HG02678 (cell line): ENCODE measurements around the gene STARD3NL.
"Not testable (repeated sequence)": the region's sequence is repeated elsewhere in the genome, so short reads cannot be mapped to it uniquely, and the experiment has no call there.

ENCODE experiments used
- ATAC-seq: cut with Tn5 transposase; IDR thresholded peaks from one replicate; pipeline ENCODE4 v1.9.1; 2021; ENCODE audit warnings: mild to moderate bottlenecking, moderate library complexity; ENCODE audit not compliant: unreplicated experiment

STARD3NL gene, protein sequence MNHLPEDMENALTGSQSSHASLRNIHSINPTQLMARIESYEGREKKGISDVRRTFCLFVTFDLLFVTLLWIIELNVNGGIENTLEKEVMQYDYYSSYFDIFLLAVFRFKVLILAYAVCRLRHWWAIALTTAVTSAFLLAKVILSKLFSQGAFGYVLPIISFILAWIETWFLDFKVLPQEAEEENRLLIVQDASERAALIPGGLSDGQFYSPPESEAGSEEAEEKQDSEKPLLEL

DNA sequence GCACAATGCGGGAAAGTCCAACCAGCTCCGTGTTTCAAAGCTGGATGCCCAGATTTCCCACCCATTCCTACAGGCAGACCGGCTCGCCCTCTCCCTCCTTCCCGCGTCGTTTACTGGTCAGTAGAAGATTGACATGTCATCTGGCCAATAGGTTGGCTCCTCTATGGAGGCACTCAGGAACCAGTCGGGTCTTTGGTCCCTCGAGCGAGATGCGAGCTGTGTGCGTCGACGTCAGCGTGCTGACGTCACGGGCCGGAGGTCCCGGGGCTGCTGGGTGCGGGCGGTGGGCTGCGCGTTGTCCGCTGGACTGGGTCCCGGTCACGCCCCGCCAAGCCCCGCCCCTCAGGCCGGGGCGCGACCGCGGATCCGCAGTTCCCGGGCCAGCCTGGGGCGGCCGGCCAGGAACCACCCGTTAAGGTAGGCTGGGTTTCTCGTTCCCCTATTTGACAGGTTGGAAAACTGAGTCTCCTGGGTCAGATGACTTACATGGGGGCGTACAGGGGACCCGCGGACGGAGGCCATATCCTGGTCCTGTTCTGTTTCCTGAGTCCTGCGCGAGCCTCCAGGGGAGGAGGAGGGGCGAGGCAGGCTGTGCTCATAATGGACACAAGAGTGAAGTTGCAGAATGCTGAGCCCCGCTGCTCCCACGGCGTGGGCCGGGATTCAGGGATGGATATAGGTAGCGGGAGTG, at the start of gene STARD3NL:
STARD3NL (plus strand) TSS at position 242 of the 691 bp plus-strand sequence. CDS start 29,260 bp downstream, outside the sequence.
- peak; percentile 99 for ATAC-seq

GRCh38 chr7:38129162-38129561, 48.9 kb upstream of the STARD3NL start:
- no peak for ATAC-seq

DNA sequence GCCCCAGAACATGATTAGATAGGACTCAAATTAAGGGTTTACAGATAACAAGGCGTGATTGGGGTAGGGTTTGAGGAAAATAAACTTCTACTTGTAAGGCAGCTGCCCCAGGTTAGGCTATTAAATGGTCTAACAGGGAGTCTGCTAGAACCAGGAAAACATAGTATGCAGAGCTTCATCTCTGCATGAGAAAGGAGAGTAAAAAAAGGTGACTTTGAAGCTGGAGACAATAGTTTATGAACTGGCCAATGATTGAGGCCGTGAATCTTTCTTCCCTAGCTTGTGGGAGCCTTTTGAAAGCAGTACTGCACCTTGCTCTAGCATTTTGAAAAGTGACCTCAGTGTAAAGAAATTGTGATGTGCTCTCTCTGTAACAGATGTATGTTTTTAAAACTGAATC, 48.5 kb upstream of the STARD3NL start:
- no peak for ATAC-seq

- ATAC-seq, result no peak
Observed at GRCh38 chr7:38138171-38138570, 39.9 kb upstream of the STARD3NL start.

GRCh38 chr7:38141187-38141586, 36.9 kb upstream of the STARD3NL start:
- no peak for ATAC-seq

GRCh38 chr7:38142736-38143135, 35.3 kb upstream of the STARD3NL start:
- ATAC-seq, result peak; percentile 94

DNA sequence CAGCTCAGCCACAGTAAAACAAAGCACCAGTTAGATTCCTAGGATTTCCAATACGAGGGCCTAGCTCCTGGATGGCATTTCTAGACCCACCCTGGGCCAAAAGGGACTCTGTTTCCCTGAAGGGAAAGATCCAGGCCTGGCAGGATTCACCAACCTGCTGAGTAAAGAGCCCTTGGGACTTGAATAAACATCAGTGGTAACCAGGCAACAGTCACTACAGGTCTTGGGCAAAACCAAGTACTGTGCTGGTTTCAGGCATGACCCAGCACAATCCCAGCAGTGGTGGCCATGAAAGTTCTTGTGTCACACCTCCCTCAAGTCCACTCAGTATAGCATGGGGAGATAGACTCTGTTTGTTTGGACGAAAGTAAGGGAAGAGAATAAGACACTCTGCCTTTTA, 31.0 kb upstream of the STARD3NL start:
- ATAC-seq, result no peak

GRCh38 chr7:38151556-38151955, 26.5 kb upstream of the STARD3NL start:
- no peak for ATAC-seq

DNA sequence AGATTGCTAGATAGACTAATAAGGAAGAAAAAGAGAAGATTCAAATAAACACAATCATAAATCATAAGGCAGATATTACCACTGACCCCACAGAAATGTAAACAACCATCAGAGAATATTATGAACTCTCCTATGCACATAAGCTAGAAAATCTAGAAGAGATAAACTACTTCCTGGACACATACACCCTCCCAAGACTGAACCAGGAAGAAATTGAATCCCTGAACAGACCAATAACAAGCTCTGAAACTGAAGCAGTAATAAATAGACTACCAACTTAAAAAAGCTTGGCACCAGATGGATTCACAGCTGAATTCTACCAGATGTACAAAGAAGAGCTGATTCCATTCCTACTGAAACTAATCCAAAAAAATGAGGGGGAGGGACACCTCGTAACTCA, 24.5 kb upstream of the STARD3NL start:
- no peak for ATAC-seq

DNA sequence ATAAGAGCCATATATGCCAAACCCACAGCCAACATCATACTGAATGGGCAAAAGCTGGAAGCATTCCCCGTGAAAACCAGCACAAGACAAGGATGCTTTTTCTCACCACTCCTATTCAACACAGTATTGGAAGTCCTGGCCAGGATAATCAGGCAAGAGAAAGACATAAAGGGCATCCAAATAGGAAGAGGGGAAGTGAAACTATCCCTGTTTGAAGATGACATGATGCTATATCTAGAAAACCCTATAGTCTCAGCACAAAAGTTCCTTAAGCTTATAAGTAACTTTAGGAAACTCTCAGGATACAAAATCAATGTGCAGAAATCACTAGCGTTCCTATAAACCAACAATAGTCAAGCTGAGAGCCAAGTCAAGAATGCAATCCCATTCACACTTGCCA, 23.8 kb upstream of the STARD3NL start:
- no peak for ATAC-seq

DNA sequence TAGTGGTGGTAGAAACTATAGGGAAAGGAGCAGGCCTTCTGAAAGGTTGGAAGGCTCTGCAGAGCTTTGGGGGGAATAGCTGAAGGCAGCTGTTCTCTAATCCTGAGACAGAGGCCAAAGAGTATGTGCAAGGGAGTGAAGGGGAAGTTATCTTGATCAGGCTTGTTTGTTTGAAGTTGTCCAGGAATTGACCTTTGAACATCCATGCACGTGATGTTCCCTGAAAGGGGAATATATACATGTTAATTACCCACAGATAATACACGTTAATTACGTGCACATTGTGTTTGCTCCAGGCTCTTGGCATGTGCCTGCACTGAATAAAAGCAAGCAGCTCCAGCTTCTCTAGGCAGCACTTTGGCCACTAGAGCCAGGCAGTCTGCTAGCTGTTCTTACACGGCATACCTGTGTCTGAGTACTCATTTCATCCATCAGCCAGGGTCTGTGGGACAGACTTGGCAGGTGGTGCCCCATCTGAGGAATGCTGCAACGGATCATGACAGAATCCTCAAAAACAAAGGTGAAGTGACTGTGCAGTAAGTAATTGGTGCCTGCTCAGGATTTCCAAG, 18.0 kb upstream of the STARD3NL start:
- no peak for ATAC-seq

DNA sequence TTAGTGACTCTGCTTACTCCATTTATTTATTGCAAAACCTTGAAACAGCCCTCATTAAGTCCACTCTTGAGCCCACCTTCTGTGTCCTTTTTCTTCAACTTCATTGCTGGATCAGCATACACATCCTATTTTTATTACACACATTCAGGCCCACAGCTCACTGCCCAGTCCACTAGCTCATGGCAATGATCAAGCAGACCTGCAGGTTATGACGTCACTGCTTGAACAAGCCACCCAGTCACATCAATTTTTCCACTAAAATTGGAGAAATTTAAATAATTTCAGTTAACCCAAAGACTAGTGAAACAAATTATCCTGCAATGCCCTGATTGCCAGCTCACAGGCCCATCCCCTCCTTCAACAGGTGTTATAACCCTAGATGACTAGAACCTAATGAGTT, 16.0 kb upstream of the STARD3NL start:
- no peak for ATAC-seq

DNA sequence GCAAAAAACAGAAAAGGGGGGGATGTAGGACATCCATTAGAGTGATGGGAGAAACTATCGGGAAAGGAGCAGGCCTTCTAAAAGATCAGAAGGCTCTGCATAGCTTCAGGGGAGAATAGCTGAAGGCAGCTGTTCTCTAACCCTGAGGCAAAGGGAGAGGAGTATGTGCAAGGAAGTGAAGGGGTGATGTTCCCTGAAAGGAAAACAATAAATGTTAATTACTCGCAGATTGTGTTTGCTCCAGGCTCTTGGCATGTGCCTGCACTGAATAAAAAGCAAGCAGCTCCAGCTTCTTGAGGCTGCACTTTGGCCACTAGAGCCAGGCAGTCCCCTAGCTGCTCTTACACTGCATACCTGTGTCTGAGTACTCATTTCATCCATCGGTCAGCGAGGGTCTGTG, 14.4 kb upstream of the STARD3NL start:
- ATAC-seq, result no peak

DNA sequence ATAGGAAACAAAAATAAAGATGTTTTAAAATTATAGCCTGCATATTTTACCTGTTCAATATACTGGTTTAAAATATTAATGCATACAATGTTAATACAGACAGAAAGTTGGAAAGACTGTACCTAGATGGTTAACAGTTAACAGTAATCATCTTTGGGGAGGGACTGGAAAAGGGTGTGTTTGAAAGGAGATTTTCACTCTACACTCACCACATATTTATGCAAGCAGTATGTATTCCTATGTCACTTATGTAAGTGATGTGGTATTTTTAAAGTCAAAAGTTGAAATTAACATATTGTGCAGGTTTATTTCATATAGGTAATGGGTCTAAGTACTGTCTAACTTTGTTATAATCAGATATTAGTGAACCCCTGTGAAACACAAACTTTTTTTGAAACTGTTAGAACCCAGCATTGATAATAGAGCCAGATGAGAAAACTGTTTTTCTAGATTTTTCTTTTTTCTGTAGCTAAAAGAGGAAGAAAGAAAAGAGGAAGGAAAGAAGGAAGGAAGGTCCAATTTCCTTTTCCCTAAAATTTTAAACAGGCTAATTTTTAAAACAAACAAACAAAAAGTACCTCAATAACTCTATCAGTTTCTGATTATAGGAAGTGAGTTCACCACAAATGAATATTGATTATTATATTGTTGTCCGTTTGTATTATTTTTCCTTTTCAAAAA, 9.0 kb upstream of the STARD3NL start:
- no peak for ATAC-seq

- ATAC-seq, result peak; percentile 44
Observed at GRCh38 chr7:38169847-38170246, 8.2 kb upstream of the STARD3NL start.

- ATAC-seq, result peak; percentile 75
Observed at GRCh38 chr7:38171623-38172391, 6.2 kb upstream of the STARD3NL start.

GRCh38 chr7:38175547-38175946, 2.5 kb upstream of the STARD3NL start:
- not testable (repeated sequence) for ATAC-seq

GRCh38 chr7:38177621-38178003, 433 bp upstream of the STARD3NL start:
- ATAC-seq, result no peak

DNA sequence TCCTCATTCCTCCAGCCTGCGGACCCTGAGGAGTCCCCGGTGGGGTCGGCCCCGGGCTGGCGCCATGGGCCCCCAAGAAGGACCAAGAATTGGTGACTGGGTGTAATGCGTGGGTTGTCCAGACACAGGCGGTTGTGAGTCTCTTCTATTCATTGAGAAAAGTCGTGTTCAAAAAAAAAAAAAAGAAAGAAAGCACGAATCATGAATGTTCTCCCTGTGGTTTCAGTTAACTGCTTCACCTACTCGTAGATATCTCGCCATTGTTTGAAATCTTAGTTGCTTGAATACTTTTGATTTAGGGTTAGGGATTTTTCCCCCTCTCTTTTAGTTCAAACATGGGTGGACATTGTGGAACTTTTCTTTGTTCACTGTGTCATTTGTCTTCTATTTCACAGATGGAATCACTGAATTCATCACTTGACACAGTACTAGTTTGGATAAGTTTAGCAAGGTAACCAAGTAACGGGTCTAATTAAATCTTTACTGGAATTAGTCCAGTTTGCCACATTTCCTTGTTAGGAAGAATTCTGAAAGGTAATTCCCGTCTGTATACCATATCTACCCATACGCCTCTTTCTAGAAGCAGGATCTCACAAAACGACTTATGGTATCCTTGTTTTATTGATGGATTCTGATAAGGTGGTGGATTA, 775 bp downstream of the STARD3NL start:
- peak; percentile 22 for ATAC-seq

GRCh38 chr7:38179776-38180226, 1.8 kb downstream of the STARD3NL start:
- no peak for ATAC-seq
